Measurements from ENCODE around the gene F12.
"Not testable (repeated sequence)": the region's sequence is repeated elsewhere in the genome, so short reads cannot be mapped to it uniquely, and the experiment has no call there.

Gene F12

GRCh38 chr5:177385720-177386119 is 23.6 kb downstream of the F12 start:
- DNase-seq, result no peak

- DNase-seq, result no peak
Observed at GRCh38 chr5:177384134-177384533, 25.2 kb downstream of the F12 start, which contains the start of gene SLC34A1. SLC34A1 (plus strand) TSS chr5:177384434; CDS start chr5:177385742, 1,308 bp downstream.

- no peak for DNase-seq
Observed at GRCh38 chr5:177383181-177383580, 26.2 kb downstream of the F12 start.

- no peak for DNase-seq
Observed at GRCh38 chr5:177382423-177383029, 26.8 kb downstream of the F12 start.

- DNase-seq, result no peak
Observed at GRCh38 chr5:177380805-177381126, 28.6 kb downstream of the F12 start.

DNA sequence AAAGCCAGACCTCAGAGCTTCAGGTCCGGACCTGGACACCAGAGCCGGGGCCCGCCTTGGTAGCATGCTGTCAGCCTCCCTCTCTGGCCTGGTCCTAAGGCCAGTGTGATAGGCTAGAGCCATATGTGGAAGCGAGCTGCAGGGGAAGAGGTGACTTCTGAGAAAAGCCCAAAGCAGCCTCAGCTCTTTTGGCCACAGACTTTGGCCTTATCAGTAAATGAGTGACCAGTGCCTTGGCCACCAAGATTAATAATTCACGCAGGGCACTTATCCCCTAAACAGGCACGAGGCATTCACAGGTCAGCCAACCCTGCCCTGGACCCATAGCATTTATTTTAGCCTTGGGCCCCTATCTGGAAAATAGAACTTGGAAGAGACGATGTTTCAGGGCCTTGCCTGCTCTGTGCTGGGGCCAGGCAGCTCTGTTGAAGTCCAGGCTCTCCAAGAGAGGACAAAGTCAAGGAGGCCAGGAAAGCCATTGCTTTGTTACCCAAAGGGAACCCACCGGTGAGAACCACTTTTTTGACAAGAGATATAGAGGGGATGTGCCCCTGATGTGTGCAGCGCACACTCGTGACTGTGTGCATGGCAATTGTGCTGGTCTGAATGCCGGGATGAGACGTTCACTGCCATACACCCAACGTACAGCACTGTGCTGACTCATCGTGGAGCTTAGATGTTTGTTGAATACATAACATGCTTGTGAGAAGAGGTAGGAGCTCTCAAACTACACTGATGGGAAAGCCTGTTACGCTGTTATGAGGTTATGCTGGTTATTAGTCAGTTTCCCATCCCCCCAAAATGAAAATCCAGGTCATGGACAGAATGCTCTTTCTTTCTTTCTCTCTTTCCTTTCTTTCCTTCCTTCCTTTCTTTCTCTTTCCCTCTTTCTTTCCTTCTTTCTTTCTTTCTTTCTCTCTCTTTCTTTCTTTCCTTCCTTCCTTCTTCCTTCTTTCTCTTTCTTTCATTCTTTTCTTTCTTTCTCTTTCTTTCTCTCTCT is 30.2 kb downstream of the F12 start:
- DNase-seq, result no peak

- DNase-seq, result no peak
Observed at GRCh38 chr5:177377851-177378776, 31.2 kb downstream of the F12 start.

- DNase-seq, result no peak
Observed at GRCh38 chr5:177376107-177376506, 33.3 kb downstream of the F12 start.

DNA sequence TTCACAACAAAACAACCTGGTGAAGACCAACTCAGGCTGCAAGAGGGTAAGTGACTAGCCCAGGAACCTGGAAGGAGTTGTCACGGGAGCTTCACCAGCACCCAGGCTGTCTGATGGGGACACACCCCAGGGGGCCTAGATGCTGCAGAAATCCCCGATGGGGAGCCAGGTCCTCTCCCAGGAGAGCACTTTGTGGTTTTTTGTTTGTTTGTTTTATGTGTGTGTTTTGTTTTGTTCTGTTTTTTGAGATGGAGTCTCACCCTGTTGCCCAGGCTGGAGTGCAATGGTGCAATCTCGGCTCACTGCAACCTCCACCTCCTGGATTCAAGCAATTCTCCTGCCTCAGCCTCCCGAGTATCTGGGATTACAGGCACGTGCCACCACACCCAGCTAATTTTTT is 33.8 kb downstream of the F12 start:
- not testable (repeated sequence) for DNase-seq

- no peak for DNase-seq
Observed at GRCh38 chr5:177374211-177374610, 35.2 kb downstream of the F12 start.

DNA sequence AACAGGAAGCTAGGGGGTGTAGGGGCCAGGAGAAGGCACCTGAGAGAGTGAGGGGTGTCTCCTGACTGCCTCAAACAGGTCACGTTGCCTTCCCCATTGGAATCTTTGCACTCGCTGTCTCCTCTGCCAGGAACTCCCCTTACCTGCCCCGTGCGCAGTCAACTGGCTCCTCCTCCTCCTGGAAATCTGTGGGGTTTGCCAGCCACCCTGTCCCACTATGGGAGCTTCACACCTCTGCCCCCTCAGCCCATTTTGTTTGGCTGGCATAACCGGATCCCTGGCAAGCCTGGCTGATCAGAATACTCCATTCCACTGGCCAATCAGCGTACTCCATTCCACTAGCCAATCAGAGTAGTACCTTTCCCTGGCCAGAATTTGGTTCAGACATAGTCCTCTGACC is 35.6 kb downstream of the F12 start:
- DNase-seq, result no peak

DNA sequence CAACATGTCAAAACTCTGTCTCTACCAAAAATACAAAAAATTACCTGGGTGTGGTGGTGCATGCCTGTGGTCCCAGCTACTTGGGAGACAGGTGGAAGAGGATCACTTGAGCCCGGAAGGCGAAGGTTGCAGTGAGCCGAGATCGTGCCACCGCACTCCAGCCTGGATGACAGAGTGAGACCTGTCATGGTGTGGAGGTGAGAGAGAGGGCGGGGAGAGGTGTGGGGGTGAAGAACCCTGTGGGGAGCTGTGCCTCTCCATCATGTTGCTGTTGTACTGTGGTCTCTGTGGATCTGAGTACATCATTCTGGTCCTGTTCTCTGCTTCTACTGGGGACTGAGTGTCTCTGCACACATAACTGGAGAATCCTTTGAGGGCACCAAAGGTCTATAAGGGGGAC is 36.5 kb downstream of the F12 start:
- DNase-seq, result no peak

DNA sequence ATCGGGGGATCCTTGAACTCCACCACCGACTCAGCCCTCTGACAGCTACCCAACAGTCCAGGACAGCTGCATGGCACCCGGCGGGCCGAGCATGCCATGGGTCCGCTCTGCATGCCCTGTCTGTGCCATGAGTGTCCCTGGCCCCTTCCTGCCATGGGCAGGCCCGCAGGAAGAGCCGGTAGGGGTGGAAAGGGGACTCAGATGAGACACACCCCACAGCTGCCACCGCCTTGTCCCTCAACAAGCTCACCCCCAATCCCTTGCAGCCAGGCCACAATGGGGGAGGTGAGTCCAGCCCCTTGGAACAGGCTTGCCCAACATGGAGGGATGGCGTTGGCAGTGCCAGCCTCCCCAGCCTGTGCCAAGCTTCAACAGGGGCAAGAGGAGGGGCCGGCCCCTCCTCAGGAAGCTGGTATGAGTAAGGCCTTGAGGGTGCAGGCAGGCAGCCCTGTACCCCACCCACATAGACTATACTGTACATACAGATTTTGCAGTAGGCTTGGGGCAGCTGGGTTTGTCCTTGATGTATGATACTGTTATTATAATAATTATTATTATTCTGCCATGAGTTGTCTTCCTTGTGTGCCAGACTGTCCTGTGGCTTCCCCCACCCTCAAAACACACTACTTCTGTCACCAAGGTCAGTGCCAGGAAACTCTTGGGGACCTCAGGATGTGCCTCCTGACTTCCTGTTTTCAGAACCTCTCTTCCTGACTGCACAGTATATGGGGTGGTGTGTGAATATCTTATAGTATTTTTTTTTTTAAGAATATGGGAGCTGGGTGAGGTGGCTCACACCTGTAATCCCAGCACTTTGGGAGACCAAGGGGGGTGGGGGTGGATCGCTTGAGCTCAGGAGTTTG is 37.1 kb downstream of the F12 start:
- DNase-seq, result no peak

GRCh38 chr5:177371120-177372033 is 38.0 kb downstream of the F12 start:
- no peak for DNase-seq

- DNase-seq, result no peak
Observed at GRCh38 chr5:177370488-177371119, 38.8 kb downstream of the F12 start.

DNA sequence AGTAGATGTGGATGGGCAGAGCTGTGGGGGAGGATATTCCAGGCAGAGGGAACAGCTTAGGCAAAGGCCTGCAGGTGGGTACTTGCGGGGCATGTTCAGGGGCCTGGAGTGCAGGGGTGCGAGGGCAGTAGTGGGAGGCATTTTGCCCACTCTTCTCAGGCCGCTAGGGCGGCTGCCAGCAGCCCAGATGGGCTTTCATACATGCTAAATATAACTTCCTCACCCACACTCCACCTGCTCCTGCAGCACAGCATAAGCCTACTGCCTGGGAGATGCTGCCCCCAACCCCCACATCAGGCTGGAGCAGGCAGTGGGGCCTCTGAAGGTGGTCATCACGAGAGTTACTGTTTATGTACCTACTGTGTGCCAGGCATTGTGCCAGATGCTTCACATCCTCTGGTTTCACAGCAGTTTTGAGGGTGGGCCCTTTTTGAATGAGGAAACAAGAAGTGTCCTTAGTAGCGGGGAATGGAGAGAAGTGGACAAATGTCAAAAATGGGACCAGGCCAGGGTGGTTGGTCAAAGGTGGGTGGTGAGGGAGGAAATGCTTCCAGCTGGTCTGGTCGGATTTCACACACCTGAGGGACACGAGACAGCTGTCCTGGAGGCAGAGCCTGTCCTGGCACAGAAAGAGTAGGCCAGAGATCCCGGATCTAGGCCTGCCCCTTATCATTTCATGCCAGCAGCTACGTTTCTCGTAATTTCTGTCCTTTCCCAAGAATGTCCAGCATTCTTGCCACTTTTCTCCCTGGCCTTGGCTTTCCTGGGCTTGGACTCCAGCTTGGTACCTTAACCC is 39.5 kb downstream of the F12 start:
- DNase-seq, result no peak

DNA sequence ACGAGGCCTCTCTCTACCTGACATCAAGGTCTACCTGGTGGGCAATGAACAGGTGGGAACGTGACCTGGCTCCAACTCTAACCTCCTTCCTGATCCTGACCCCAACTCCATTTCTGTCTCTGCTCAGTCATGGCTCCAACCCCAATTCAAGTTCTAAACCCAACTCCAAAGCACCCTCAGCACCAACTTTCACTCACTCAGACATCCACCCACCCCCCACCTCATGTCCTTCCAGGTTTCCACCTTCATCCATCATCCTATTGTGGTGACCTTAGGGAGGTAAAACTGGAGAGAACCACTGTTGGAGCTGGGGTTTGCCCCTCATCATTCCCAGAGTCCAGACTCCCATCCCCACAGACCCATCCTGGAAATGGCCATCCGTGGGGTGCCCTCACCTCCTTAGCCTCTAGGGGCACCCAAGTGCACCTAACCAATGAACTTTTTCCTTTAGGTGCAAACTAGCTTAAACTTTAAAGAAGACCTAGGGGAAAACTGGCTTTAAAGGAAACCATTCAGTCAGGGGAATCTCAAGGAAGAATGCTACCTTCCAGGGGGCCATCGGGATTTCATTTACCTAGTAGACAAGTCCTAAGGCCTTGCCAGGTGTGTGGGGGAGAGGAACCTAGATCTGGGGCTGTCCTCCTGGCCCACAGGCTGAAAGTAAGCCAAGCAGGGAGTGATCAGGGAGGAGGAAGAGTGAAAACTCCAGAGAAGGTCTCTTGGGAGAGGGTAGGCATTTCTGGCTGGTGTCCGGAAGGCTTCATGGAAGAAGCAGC is 40.3 kb downstream of the F12 start:
- DNase-seq, result no peak

DNA sequence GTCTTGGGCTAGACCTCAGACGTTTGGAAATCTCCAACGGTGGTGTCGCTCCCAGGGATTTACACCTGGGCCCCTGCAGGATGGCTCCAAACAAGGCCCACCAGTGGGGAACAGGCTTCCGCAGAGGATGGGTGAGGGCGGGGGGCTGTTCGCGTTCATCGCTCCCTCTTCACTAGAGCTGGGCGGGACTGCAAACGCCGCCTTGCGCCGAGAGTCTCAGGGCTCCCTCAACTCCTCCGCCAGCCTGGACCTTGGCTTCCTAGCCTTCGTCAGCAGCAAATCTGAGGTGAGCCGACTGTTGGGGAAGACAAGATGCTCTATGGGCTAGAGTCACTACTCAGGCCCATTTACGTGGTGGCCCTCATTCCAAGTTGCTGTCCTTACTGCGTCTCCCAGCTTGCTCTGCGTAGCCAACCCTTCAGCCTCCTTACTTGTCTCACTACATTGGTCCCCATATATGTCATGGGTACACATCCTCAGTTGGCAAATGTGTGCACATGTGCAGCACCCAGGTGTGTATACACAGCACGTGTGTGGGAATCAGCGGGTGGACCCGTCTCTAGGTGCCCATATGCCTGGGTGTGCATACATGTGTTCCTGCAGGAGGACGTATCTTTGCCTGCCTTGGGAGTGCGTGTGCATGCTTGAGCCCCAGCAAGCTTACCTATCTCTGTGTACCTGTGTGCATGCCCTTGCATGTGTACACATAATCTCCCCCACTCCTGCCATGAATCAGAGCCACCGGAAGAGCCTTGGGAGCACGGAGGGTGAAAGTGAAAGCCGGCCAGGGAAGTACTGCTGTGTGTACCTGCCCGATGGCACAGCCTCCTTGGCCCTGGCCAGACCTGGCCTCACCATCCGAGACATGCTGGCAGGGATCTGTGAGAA is 41.1 kb downstream of the F12 start:
- DNase-seq, result no peak

Data from activated CD8-positive, alpha-beta memory T cell treated with anti-CD3 and anti-CD28 coated beads for 24 hours (primary cell).